ENCODE measurements around the gene SATL1.
"Not testable (repeated sequence)": the region's sequence is repeated elsewhere in the genome, so short reads cannot be mapped to it uniquely, and the experiment has no call there.

Gene SATL1, protein sequence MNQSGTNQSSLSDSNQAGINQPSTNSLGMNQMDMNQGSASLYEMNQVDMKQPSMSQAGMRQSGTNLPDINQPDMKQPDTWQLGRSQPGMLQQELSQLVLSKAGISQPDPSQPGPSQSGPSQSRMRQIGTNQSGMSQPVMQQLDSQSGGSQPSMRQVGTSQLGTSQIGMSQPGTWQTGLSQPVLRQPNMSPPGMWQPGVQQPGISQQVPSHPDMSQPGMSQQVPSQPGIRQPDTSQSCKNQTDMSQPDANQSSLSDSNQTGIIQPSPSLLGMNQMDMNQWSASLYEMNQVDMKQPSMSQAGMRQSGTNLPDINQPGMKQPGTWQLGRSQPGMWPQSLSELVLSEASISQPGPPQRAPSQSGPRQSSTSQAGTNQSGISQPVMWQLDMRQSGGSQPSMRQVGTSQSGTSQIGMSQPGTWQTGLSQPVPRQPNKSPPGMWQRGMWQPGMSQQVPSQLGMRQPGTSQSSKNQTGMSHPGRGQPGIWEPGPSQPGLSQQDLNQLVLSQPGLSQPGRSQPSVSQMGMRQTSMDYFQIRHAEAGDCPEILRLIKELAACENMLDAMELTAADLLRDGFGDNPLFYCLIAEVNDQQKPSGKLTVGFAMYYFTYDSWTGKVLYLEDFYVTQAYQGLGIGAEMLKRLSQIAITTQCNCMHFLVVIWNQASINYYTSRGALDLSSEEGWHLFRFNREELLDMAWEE

GRCh38 chrX:85243761-85244449, at the start of gene SATL1, which contains the start of gene ZNF711:
SATL1 (minus strand) TSS chrX:85243779; CDS start chrX:85108968, 134,811 bp downstream.
ZNF711 (plus strand) TSS chrX:85243991; CDS start chrX:85247573, 3,582 bp downstream.
- peak; percentile 18 to 37 for DNase-seq

DNA sequence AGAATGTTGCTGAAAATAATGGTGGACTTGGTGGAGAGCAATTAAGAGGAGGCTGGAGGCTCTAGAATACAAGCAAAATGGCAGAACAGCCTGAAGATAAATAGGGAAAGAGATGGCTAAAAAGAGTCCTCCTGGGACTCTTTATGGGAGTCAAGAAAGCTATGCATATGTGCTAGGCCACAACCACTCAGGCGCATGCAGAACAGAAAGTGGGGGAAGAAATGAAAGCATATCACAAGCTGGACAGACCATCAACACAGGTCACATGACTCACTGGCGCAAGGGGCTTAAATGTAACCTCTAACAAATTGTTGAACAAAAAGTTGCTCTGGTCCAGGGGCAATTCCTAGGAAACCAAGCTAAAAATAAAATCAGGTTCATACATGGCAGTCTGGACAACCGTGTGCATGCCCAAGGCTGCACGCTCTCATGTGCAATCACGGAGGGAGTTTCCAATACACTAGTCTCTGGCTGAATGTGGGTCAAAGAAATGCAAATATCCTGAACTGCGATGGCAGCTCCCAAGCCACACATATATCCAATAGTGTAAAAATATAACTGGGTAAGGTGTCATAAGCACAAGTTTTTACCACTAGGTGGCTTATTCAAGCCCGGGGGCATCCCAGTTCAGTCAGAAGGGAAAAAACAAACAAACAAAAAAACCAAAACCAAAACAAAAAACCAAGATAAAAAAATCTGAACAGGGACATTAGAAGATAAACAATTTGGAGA, 45.6 kb upstream of the SATL1 start:
- DNase-seq, result no peak

DNA sequence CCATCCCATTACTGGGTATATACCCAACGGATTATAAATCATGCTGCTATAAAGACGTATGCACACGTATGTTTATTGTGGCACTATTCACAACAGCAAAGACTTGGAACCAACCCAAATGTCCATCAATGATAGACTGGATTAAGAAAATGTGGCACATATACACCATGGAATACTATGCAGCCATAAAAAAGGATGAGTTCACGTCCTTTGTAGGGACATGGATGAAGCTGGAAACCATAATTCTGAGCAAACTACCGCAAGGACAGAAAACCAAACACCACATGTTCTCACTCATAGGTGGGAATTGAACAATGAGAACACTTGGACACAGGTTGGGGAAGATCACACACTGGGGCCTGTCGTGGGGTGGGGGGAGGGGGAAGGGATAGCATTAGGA, 41.7 kb upstream of the SATL1 start:
- DNase-seq, result not testable (repeated sequence)

DNA sequence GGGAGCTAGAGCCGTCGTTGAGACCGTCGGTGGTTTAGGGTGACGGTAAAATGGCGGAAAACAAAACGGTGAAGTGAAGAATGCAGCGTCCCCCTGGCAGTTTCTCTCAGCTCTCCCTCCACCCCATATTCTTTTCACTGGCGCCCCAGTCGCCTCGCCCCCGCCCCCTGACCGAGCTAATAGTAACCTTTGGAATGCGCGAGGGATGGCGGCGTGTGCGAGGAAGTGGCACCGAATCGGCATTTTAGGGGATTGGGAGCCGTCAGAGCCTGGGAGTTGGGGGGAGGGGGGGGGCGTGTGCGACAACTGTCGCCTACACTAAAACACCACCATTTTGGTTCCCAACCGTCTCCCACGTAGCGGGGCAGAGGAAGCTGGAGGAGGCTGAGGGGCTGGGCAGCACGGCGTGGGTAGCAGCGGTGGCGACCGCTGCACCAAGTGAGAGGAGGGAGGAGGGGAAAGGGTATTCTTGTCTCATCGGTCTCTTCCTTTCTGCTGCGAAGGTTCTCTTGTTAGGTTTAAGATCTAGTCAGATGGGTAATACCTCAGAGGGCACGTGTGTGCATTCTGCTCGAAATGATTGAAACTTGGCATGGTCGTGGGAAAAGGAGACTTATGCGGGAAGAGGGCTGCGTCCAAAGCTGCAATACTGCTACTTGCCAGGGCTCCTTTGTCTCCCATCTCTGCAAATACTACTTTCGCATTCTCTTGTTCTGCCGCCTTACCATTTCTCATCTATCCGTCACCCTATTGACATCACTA, 1.1 kb upstream of the SATL1 start:
- no peak for DNase-seq

DNA sequence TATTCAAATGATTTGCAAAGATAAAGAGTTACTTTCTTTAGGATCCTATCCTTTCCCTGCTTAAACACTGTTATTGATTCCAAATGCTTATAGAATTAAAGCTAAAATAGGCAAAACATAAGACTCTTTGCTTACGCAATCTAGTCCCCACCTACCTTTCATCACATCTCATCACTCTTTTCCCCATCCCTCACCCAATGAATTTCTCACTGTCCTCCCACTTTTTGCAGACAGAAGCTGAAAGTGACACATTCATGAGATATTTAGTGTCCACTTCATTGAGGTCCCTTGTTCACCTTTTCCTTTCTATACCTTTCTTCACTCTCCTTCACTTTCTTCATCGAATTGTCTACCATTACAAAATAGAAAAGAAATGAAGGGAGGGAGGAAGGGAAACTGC, 424 bp downstream of the SATL1 start:
- DNase-seq, result no peak

DNA sequence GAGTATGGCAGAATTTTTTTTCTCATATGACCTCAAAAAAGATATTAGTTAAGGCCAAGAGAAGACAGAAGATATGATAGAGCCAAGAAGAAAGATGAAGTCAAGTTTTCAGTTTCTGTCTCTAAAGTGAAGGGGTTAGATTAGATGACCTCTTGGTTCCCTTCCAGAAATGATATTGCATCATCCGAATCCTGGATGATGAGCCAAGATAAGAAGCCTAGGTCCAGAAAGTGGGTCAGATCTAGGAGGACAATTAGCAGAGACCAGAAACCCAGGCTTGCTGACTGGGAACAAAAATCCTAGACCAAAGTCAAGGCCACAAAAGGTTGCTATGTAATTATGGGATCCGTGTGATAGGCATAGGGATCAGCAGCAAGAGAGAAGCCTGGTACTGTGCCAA, 20.2 kb downstream of the SATL1 start:
- DNase-seq, result no peak

- no peak for DNase-seq
These were observed 22.2 kb downstream of the SATL1 start for GRCh38 chrX:85221361-85221760.

GRCh38 chrX:85215946-85216345, 27.6 kb downstream of the SATL1 start:
- no peak for DNase-seq

DNA sequence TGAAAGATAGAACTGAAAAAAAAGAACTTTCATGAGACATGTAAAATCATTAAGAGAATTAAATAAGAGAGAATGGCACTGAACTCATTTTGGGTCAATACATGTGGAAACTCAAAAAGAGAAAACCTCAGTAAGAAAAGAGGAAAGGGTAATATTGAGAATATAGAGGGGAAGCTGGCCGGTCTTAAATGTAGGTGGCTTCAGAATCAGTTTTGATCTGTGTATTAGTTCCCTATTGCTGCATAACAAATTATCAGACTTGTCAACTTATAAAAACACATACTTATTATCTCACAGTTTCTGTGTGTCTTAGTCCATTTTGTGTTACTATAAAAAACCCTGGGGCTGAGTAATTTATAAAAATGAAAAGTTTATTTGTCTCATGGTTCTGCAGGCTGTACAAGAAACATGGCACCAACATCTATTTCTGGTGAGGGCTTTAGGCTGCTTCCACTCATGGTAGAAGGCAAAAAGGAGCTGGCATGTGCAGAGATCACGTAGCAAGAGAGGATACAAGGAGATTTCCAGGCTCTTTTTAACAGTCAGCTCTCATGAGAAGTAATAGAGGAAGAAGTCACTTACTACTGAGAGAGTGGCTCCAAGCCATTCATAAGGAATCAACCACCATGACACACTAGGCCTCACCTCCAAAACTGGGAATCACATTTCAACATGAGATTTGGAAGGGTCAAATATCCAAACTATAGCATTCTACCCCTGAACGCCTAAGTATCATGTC, 29.6 kb downstream of the SATL1 start:
- no peak for DNase-seq

DNA sequence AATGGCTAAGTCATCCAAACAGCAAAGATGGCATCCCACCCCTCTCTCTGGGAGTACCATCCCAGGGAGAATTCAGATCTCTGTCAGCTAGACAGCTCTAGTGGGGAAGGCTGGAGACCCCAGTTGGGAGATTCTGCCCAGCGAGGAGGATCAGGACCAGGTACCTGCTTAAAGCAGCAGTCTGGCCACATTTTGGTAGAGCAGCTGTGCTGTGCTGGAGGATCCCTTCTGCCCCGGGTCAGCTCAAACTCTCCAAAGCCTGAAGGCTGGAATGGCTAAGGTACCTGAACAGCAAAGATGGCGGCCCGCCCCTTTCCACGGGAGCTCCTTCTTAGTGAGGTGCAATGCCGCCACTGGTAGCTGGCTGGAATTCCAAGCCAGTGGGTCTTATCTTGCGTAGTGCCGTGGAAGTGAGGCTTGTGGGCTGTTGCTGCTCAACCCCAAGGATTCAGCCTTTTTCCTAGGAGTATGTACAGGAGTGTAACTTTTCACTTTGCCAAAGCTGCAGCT, 40.1 kb downstream of the SATL1 start:
- DNase-seq, result no peak

- DNase-seq, result no peak
These were observed 47.3 kb downstream of the SATL1 start for GRCh38 chrX:85196319-85196718.

DNA sequence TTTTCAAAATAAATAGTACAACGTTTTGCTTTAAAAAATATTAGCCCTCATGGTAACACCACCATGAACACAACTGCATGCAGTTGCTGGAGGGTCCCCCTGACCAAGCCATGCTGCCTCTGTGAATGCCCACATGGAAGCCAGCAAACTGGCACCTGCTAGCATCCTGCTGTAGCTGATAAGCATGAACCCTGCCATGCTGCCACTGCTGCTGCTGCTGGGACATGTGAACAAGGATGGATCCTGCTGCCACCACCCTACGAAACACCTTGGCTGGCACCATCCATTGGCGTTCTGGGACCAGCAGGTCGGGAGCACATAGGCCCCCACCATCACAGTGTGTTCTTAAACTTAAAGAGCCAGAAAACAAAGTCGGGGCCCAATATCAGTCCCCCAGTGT, 83.9 kb downstream of the SATL1 start:
- DNase-seq, result no peak

DNA sequence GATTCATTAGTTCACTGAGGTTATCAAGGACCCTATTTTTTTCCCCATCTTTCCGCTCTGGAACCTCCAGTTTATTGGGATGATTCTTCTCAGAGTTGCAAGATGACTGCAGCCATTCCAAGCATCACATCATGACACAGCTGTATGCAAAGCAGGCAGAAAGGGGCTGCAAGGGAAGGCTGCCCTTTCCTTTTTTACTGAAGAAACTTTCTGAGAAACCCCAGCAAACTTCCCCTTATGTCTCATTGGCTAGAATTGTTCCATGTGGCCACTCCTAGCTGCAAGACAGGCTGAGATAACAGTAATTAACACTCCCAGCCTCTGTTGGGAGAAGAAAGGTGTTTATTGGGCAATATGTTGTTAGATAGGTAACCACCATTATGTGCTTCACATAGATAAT, 102.6 kb downstream of the SATL1 start:
- DNase-seq, result no peak

- DNase-seq, result no peak
These were observed 104.2 kb downstream of the SATL1 start for GRCh38 chrX:85139422-85139821.

DNA sequence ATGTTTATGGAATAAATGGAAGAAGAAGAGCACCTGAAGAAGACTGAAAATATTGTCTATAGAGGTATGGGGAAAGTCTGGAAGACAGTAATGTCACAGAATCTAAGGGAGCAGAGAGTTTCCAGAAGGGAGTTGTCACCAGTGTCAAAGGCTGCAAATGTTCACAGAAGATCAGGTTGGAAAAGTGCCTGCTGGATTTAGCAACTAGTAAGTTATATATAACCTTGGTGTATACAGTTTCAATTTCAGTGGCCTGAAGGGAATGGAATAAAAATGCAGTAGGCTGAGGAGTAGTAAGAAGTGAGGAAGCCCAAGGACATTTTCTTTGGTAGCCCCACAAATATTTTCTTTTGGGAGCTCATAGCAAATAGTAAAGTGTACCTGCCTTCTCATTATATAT, 107.2 kb downstream of the SATL1 start:
- no peak for DNase-seq

- no peak for DNase-seq
These were observed 128.3 kb downstream of the SATL1 start for GRCh38 chrX:85115252-85115651.

DNA sequence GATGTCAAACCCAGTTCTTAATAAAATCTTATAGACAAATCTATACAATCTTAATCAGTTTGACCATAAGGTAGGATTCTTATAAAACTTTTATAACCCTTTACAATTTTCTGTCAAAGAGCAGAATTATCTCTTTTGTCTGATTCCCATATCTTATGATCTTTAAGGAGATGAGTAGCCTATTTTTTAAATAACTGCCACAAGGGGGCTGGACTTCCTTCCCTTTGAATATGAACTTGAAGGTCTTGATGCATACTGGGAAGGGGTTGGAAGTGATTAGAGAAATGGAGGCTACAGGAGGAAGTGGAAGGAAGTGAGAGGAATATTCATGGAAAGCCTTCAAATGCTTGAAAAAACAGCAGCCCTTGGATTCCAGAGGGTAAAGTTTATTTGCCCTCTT, 128.8 kb downstream of the SATL1 start:
- no peak for DNase-seq

GRCh38 chrX:85114171-85114570, 129.4 kb downstream of the SATL1 start:
- DNase-seq, result no peak

DNA sequence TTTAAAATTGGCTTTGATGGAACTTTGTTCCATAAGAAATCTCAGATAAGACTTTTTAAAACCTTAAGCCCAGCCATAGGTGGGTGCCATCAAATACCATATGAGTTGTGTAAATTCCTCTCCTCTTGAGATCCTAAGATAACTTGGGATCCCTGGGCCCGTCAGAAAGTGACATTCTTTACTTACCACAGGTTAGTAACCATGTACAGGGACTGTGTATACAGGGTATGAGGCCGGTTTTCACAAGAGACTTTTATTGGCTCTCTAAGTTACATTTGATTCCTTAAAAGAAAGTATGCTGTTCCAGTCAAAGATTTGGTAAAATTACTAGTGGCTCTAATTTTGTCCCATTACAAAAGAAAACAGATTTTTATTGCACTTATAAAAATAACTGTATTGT, 129.8 kb downstream of the SATL1 start:
- DNase-seq, result no peak

- no peak for DNase-seq
These were observed 131.3 kb downstream of the SATL1 start for GRCh38 chrX:85112293-85112692.

DNA sequence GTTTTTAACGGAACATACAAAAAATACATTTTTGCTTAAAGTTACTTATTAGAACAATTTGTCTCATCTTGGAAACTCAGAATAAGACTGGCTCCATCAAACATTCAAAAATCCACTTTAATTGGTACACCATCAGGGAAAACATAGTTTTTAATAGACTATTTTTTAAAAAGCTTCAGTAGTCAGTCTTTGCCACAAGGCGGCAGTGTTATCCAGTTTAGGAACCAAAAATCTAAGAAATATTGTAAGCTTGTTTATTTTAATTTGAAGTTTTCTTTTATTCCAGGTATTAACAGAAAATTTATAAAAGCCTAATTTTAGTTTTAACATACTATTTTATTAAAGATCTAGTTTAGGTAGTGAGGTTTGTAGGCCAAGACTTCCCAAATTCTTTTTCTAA, 132.2 kb downstream of the SATL1 start:
- DNase-seq, result peak in 1 of 2 donors; percentile 9

All from hippocampal formation (tissue), 2 donors.